WERI-Rb-1 (cell line): Measurements from ENCODE around the gene CRYGN.

Source experiments
- DNase-seq: peaks from one replicate; pipeline ENCODE4 v3.0.0-alpha.2; 2020
- H3K27ac ChIP-seq: fragments of 250-450 bp; sonication (Bioruptor Pico); 2 replicates; pipeline ENCODE4 v1.5.1; 2020; ENCODE audit warnings: mild to moderate bottlenecking, moderate library complexity
- H3K27me3 ChIP-seq: fragments of 250-450 bp; sonication (Bioruptor Pico); 2 replicates; pipeline ENCODE4 v1.5.1; 2021; ENCODE audit warnings: mild to moderate bottlenecking, low read depth, moderate library complexity; ENCODE audit not compliant: insufficient read depth, severe bottlenecking
- H3K36me3 ChIP-seq: fragments of 250-450 bp; sonication (Bioruptor Pico); 2 replicates; pipeline ENCODE4 v1.5.1; 2020; ENCODE audit warnings: mild to moderate bottlenecking, moderate library complexity
- H3K4me3 ChIP-seq: 2 replicates; pipeline ENCODE4 v1.5.1; 2011; ENCODE audit warnings: low read depth, mild to moderate bottlenecking, control low read depth, low read length
- H3K9me3 ChIP-seq: fragments of 250-450 bp; sonication (Bioruptor Pico); 2 replicates; pipeline ENCODE4 v1.5.1; 2021; ENCODE audit warnings: mild to moderate bottlenecking, moderate library complexity; ENCODE audit not compliant: severe bottlenecking
- CTCF ChIP-seq: IDR thresholded peaks from 2 replicates; pipeline ENCODE4 v1.5.1; 2011; ENCODE audit warnings: low read depth, mild to moderate bottlenecking, control low read depth, inconsistent platforms, low read length

The CRYGN gene

GRCh38 chr7:151389768-151390597, 50.0 kb downstream of the CRYGN start:
- DNase-seq: no peak
- H3K27ac ChIP-seq: no peak overlapping the region
- no peaks in the 10 kb centered on the region for H3K27me3 ChIP-seq
- no peaks in the 10 kb centered on the region for H3K9me3 ChIP-seq
- no peaks in the 10 kb centered on the region for H3K36me3 ChIP-seq
- no peak for TF ChIP-seq CTCF
- no peak overlapping the region for H3K4me3 ChIP-seq

DNA sequence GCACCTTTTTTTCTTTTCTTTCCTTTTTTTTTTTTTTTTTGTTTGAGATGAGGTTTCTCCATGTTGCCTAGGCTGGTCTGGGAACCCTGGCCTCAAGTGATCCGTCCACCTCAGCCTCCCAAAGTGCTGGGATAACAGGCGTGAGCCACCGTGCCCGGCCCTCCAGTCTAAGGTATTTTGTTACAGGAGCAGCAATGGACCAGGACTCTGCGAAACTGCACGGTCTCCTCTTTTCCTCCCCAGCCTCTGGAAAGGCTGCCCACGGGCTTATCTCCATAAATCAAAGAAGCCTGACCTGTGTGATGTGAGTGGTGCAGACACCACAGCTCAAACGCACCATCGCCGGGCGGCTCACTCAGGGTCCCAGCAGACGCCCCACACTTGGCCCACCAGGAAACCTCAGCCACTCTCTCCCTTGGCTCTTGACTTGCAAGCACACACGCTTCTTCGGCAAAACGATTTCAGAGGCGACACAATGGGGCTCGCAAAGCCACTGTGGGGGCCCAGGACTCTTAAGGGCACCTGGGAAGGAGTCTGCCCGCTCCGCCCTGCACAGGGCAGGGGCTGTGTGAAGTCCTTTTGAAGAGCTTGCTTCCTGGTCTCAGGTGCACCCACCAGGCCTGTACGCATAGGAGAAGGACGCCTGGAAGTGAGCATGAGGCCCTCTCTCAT, 50.7 kb downstream of the CRYGN start:
- H3K36me3 ChIP-seq: no peaks in the 10 kb centered on the region
- no peak overlapping the region for H3K27ac ChIP-seq
- no peaks in the 10 kb centered on the region for H3K27me3 ChIP-seq
- TF ChIP-seq CTCF: no peak
- H3K9me3 ChIP-seq: no peaks in the 10 kb centered on the region
- DNase-seq: no peak
- no peak overlapping the region for H3K4me3 ChIP-seq

DNA sequence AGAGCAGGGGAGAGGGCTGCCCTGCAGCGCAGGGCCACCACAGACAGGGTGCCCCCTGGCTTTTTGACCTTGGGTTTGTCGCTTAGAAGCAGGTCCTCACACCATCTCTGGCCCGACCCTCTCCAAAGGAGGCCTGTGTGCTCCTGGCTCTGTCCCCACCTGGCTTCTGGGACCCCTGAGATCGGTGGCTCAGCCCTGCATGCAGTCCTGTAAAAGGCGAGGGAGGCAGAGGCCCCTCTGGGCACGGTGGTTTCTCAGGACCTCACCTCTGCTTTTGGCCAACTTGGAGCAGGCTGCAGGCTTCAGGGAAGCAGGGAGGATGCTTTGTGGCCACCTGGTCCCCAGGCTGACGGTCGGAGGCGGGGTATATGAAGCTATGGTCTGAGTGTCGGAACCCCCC, 51.5 kb downstream of the CRYGN start:
- no peak for DNase-seq
- Histone ChIP-seq H3K4me3 (no peak overlapping the region), H3K27me3 (no peaks in the 10 kb centered on the region), H3K27ac (no peak overlapping the region), H3K9me3 (no peaks in the 10 kb centered on the region), H3K36me3 (no peaks in the 10 kb centered on the region)
- TF ChIP-seq CTCF: no peak

DNA sequence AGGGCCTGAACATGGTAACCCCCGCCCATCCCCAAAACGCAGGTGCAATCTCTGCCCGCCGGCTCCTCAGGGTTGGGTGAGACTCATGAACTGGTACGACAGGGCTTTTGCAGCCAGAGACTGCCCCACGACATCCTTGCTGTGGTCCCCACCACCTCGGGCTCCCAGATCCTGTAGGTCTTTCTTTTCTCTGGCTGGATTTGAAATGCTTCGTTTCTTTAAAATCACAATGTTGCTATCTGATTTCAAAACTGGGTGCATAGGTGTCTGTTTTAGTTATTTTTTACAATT, 52.0 kb downstream of the CRYGN start:
- Histone ChIP-seq H3K36me3 (no peaks in the 10 kb centered on the region), H3K27me3 (no peaks in the 10 kb centered on the region), H3K4me3 (no peak overlapping the region), H3K9me3 (no peaks in the 10 kb centered on the region), H3K27ac (no peak overlapping the region)
- no peak for TF ChIP-seq CTCF
- DNase-seq: no peak

- no peaks in the 10 kb centered on the region for H3K9me3 ChIP-seq
Observed at GRCh38 chr7:151387161-151388006, 52.6 kb downstream of the CRYGN start.

More at GRCh38 chr7:151387161-151388006, 52.6 kb downstream of the CRYGN start:
- peak; percentile 3 for DNase-seq
- Histone ChIP-seq H3K4me3 (no peak overlapping the region), H3K27me3 (peaks cover 2% of the 10 kb centered on the region), H3K27ac (no peak overlapping the region), H3K36me3 (no peaks in the 10 kb centered on the region)
- no peak for TF ChIP-seq CTCF
